ENCODE results near the gene PARVA. TPM values are rescaled to one million over a fixed set of nuclear protein-coding genes. Genes with fewer than 3 reads are reported as not detected.

The PARVA gene
- total and polyA plus RNA-seq, 9 of the 15 experiments (the other 6 are each of a cell fraction or from before 2014, with no cell fraction given) = 0.11 TPM; not detected in 8

DNA sequence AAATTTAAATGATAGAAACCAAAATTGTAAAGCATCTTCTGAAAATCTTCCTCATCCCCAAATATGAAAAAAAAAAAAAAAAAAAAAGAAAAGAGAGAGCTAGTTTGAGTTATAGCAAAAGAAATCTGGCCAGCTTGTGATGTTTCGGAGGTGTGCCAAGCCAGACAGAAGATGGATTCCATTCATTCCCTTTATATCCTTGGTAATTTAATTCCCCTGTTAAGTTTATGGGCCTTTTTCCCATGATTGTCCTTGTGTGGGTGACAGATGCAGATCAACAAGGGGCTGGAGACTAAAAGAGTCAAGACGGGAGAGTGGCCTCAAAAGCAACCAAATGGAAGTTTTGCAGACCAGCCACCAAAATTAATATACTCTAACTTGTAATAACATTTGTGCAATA is 47.6 kb upstream of the PARVA start:
- in situ Hi-C loops (cut with MboI) (loop anchor here (10.0 to 25.0 kb wide), 2 partner anchors 575 to 858 kb away; no protein-coding TSS in a partner anchor), intact Hi-C loops (cut with micrococcal nuclease) (loop anchor here (5.0 to 10.0 kb wide), 3 partner anchors 42 to 145 kb away; no protein-coding TSS in a partner anchor)
- ChIA-PET CTCF (ENCODE audit: low intra/inter-chr PET ratio) (interaction anchor here (0.8 to 2.1 kb wide), 2 partner anchors 562 to 564 kb away, joined by 5 to 15 read pairs; no protein-coding TSS in a partner anchor), POLR2A (interaction anchor here (1.2 kb wide), 1 partner anchor 12 kb away, joined by 3 read pairs; no protein-coding TSS in a partner anchor)
- FAIRE-seq = no peak
- H4K20me1 ChIP-seq (replicated peaks; ENCODE audit: control insufficient read depth, insufficient read depth, low read length) = 0 out of 2 replicates have a peak, but pooled peaks cover 3% of the 10 kb centered on the region
- 20% methylated on average over 2 of the region's 2 CpGs for WGBS (ENCODE audit: insufficient coverage, low coverage, missing lambda C conversion rate)
- no peaks in the 10 kb centered on the region for H3K36me3 ChIP-seq (ENCODE audit: control insufficient read depth, insufficient read depth, low read length)
- TF ChIP-seq CHD2 (IDR thresholded peaks at IDR 0.05; ENCODE audit: low read depth, low read length) (no peak), ZNF224 (CRISPR knock-in tag; IDR thresholded peaks at IDR 0.05) (no peak), POU5F1 (IDR thresholded peaks at IDR 0.05; ENCODE audit: borderline replicate concordance, low read depth, low read length, partially characterized antibody) (no peak), ZNF668 (CRISPR knock-in tag; IDR thresholded peaks at IDR 0.05) (no peak), ZNF41 (CRISPR knock-in tag; conservative IDR thresholded peaks at IDR 0.05) (no peak)
- TF ChIP-seq, protein P1, sequence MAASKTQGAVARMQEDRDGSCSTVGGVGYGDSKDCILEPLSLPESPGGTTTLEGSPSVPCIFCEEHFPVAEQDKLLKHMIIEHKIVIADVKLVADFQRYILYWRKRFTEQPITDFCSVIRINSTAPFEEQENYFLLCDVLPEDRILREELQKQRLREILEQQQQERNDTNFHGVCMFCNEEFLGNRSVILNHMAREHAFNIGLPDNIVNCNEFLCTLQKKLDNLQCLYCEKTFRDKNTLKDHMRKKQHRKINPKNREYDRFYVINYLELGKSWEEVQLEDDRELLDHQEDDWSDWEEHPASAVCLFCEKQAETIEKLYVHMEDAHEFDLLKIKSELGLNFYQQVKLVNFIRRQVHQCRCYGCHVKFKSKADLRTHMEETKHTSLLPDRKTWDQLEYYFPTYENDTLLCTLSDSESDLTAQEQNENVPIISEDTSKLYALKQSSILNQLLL (CRISPR knock-in tag; IDR thresholded peaks at IDR 0.05; ENCODE audit: borderline replicate concordance) = no peak
- no peaks in the 10 kb centered on the region; a peak in 1 of 5 replicates for H3K27me3 ChIP-seq (ENCODE audit: control insufficient read depth in 2 of 2, insufficient read depth in 2 of 2, low read length in 2 of 2)
- H3K9me1 ChIP-seq (ENCODE audit: control insufficient read depth, insufficient read depth, low read length) = no peaks in the 10 kb centered on the region
- H3K79me2 ChIP-seq (ENCODE audit: control insufficient read depth, insufficient read depth, low read length) = no peaks in the 10 kb centered on the region
- H3K9ac ChIP-seq (ENCODE audit: insufficient read depth in 1 of 2, low read depth in 2 of 2, low read length in 2 of 2) = no peak overlapping the region
- H3K27ac ChIP-seq (ENCODE audit: extremely low read depth, low read depth, low read length) = no peak overlapping the region
- H2AFZ ChIP-seq (ENCODE audit: low read depth, low read length) = no peak overlapping the region
- H3K4me2 ChIP-seq (ENCODE audit: insufficient read depth, low read length) = no peak overlapping the region
- no peak for DNase-seq (ENCODE audit: extremely low read depth in 1 of 4, low spot score in 3 of 4)
- H3K4me3 ChIP-seq = no peak overlapping the region
- ATAC-seq = no peak
- no TSS peak for BruUV-seq (replicated peaks)
- H3K9me3 ChIP-seq (replicated peaks; ENCODE audit: control insufficient read depth, insufficient read depth, low read depth, low read length) = no peaks in the 10 kb centered on the region
- H3K4me1 ChIP-seq (replicated peaks in 1 of 2; ENCODE audit: control insufficient read depth in 2 of 2, insufficient read depth in 2 of 2, low read length in 2 of 2) = no peaks in the 10 kb centered on the region; a peak in 1 of 5 replicates

Measured in K562 (cell line).